ENCODE measurements around the gene TBCA. TPM values are rescaled to one million over a fixed set of nuclear protein-coding genes. Genes with fewer than 3 reads are reported as not detected.
"Not testable (repeated sequence)": the region's sequence is repeated elsewhere in the genome, so short reads cannot be mapped to it uniquely, and the experiment has no call there.

The TBCA gene
- total RNA-seq, 1 donor from 2014 or later: 106 TPM

DNA sequence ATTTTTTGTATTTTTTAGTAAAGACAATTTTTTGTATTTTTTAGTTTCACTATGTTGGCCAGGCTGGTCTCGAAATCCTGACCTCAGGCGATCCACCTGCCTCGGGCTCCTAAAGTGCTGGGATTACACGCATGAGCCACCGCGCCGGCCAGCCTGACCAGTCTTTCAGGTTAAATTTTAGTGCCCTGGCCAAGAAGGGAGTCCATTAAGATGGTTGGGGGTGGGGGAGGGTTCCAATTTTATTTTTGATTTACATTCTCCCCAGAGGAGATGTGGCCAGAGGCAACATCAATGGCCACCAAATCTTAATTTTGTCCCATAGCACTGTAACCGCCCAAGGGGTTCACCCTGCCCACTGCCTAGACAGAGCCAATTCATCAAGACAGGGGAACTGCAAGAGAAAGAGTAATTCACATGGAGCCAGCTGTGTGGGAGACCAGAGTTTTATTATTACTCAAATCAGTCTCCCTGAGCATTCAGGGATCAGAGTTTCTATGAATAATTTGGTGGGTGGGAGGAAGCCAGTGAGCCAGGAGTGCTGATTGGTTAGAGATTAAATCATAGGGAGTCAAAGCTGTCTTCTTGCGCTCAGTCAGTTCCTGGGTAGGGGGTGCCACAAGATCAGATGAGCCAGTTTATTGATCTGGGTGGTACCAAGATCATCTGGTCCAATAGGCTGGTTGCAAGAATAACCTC is 24.7 kb downstream of the TBCA start:
- H3K27ac ChIP-seq (ENCODE audit: low read depth, low read length): no peak overlapping the region
- H3K9me3 ChIP-seq (ENCODE audit: control insufficient read depth in 3 of 3, low read length in 3 of 3): no peaks in the 10 kb centered on the region
- H3K9ac ChIP-seq (ENCODE audit: low read depth in 1 of 3, low read length in 3 of 3): no peak overlapping the region
- no peak overlapping the region for H3K4me3 ChIP-seq (ENCODE audit: low read length in 3 of 3)
- H3K4me1 ChIP-seq (ENCODE audit: control insufficient read depth in 3 of 3, insufficient read depth in 3 of 3, low read length in 3 of 3): no peaks in the 10 kb centered on the region
- no peaks in the 10 kb centered on the region for H3K36me3 ChIP-seq (ENCODE audit: control insufficient read depth in 3 of 3, insufficient read depth in 3 of 3, low read length in 3 of 3)
- no peaks in the 10 kb centered on the region for H3K27me3 ChIP-seq (ENCODE audit: control insufficient read depth in 3 of 3, insufficient read depth in 3 of 3, low read length in 3 of 3)

DNA sequence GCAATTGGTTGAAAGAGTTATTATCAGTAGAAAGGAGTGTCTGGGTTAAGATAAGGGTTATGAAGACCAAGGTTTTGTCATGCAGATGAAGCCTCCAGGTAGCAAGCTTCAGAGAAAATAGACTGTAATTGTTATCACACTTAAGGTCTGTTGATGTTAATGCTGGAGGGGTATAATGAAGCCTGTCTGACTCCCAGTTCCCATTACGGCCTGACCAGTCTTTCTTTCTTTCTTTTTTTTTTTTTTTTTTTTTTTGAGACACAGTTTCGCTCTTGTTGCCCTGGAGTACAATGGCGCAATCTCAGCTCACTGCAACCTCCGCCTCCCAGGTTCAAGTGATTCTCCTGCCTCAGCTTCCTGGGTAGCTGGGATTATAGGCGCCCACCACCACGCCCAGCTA is 25.2 kb downstream of the TBCA start:
- H3K4me3 ChIP-seq (ENCODE audit: low read length in 3 of 3); H3K27me3 ChIP-seq (ENCODE audit: control insufficient read depth in 3 of 3, insufficient read depth in 3 of 3, low read length in 3 of 3); H3K27ac ChIP-seq (ENCODE audit: low read depth, low read length); H3K9ac ChIP-seq (ENCODE audit: low read depth in 1 of 3, low read length in 3 of 3); H3K9me3 ChIP-seq (ENCODE audit: control insufficient read depth in 3 of 3, low read length in 3 of 3); H3K4me1 ChIP-seq (ENCODE audit: control insufficient read depth in 3 of 3, insufficient read depth in 3 of 3, low read length in 3 of 3); H3K36me3 ChIP-seq (ENCODE audit: control insufficient read depth in 3 of 3, insufficient read depth in 3 of 3, low read length in 3 of 3): not testable (repeated sequence)

DNA sequence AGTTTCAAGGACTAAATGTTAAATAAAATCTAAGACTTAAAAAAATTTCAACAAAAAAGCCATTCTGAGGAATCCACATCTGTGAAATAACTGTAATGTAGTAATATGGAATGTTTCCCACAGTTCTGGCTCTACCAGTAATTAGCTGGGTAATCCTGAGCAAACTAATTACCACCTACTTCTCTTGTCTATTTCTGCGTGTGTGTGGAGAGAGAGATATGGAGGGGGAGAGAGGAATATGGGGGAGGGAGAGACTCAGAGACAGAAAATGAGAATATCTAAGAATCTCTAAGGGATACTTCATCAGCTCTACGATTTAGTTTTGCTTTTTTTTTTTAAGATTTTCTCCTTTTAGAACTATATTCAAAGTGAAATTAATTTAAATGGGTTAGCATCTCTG is 28.0 kb downstream of the TBCA start:
- no peak overlapping the region for H3K4me3 ChIP-seq (ENCODE audit: low read length in 3 of 3)
- no peak overlapping the region for H3K27ac ChIP-seq (ENCODE audit: low read depth, low read length)
- no peaks in the 10 kb centered on the region for H3K27me3 ChIP-seq (ENCODE audit: control insufficient read depth in 3 of 3, insufficient read depth in 3 of 3, low read length in 3 of 3)
- H3K9ac ChIP-seq (ENCODE audit: low read depth in 1 of 3, low read length in 3 of 3): no peak overlapping the region
- peaks cover 0 to 7% (median 2%) of the 10 kb centered on the region in 3 donors for H3K4me1 ChIP-seq (ENCODE audit: control insufficient read depth in 3 of 3, insufficient read depth in 3 of 3, low read length in 3 of 3)
- no peaks in the 10 kb centered on the region for H3K36me3 ChIP-seq (ENCODE audit: control insufficient read depth in 3 of 3, insufficient read depth in 3 of 3, low read length in 3 of 3)
- no peaks in the 10 kb centered on the region for H3K9me3 ChIP-seq (ENCODE audit: control insufficient read depth in 3 of 3, low read length in 3 of 3)

DNA sequence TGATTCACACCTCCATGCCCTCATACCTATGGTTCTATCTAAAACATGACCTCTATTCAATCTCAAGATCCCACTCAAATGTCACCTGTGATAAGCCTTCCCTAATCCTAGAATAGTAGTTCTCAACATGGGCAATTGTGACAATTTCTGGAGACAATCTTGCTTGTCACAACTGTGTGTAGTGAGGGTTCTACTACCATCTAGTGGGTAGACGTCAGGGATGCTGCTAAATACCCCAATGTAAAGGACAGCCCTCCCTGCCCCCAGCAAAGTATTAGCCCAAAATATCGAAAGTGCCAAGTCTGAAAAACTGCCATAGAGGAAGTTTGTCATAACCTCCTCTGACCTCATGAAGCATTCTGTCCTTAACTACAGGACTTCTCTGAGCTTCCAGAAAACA is 32.0 kb downstream of the TBCA start:
- Histone ChIP-seq H3K27ac (ENCODE audit: low read depth, low read length) (no peak overlapping the region), H3K4me3 (ENCODE audit: low read length in 3 of 3) (no peak overlapping the region), H3K9ac (ENCODE audit: low read depth in 1 of 3, low read length in 3 of 3) (no peak overlapping the region), H3K4me1 (ENCODE audit: control insufficient read depth in 3 of 3, insufficient read depth in 3 of 3, low read length in 3 of 3) (peaks cover 2 to 7% (median 3%) of the 10 kb centered on the region in 3 donors), H3K36me3 (ENCODE audit: control insufficient read depth in 3 of 3, insufficient read depth in 3 of 3, low read length in 3 of 3) (no peaks in the 10 kb centered on the region), H3K27me3 (ENCODE audit: control insufficient read depth in 3 of 3, insufficient read depth in 3 of 3, low read length in 3 of 3) (no peaks in the 10 kb centered on the region), H3K9me3 (ENCODE audit: control insufficient read depth in 3 of 3, low read length in 3 of 3) (no peaks in the 10 kb centered on the region)

DNA sequence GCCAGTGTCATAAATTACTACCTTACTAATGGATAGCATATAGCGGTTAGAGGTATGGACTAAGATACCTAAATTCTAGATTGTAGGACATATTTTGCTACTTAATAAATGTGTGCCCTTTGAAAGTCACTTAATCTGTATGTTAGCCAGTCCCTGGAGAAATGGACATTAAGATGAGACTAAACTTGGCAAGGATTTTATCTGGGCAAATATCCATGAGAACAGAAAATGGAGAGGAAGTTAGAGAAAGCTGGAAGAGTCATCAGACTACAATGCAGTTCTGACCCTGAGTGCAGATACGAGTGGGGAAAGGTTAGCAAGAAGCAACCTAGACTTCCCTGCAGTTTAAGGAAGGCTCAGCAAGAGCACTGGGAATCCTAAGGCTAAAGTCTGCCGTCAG is 33.0 kb downstream of the TBCA start:
- Histone ChIP-seq H3K4me1 (ENCODE audit: control insufficient read depth in 3 of 3, insufficient read depth in 3 of 3, low read length in 3 of 3) (peaks cover 4 to 9% (median 9%) of the 10 kb centered on the region in 3 donors), H3K4me3 (ENCODE audit: low read length in 3 of 3) (no peak overlapping the region), H3K9ac (ENCODE audit: low read depth in 1 of 3, low read length in 3 of 3) (no peak overlapping the region), H3K9me3 (ENCODE audit: control insufficient read depth in 3 of 3, low read length in 3 of 3) (no peaks in the 10 kb centered on the region), H3K27me3 (ENCODE audit: control insufficient read depth in 3 of 3, insufficient read depth in 3 of 3, low read length in 3 of 3) (no peaks in the 10 kb centered on the region), H3K27ac (ENCODE audit: low read depth, low read length) (no peak overlapping the region), H3K36me3 (ENCODE audit: control insufficient read depth in 3 of 3, insufficient read depth in 3 of 3, low read length in 3 of 3) (no peaks in the 10 kb centered on the region)

DNA sequence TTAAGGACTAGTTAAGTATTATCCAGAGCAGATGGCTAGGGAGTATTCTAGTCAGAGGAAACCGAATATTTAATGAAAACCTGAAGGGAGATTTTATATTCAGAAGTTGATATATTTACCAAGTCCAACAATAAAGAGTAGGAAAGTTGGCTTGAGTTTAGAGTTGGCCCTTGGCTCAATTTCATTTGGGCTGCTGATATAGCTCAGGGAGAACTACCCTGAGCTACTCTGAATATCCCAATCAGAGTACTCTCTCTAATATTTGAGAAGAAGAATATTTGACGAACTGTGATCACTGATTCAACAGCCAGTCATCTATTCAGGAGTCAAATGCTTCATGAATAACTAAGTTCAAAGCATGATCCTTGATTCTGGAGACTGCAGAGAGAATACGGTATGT is 34.5 kb downstream of the TBCA start:
- no peaks in the 10 kb centered on the region for H3K36me3 ChIP-seq (ENCODE audit: control insufficient read depth in 3 of 3, insufficient read depth in 3 of 3, low read length in 3 of 3)
- no peaks in the 10 kb centered on the region for H3K9me3 ChIP-seq (ENCODE audit: control insufficient read depth in 3 of 3, low read length in 3 of 3)
- H3K4me3 ChIP-seq (ENCODE audit: low read length in 3 of 3): no peak overlapping the region
- no peaks in the 10 kb centered on the region for H3K27me3 ChIP-seq (ENCODE audit: control insufficient read depth in 3 of 3, insufficient read depth in 3 of 3, low read length in 3 of 3)
- no peak overlapping the region for H3K9ac ChIP-seq (ENCODE audit: low read depth in 1 of 3, low read length in 3 of 3)
- no peak overlapping the region for H3K27ac ChIP-seq (ENCODE audit: low read depth, low read length)
- peaks cover 8 to 15% (median 13%) of the 10 kb centered on the region in 3 donors for H3K4me1 ChIP-seq (ENCODE audit: control insufficient read depth in 3 of 3, insufficient read depth in 3 of 3, low read length in 3 of 3)

DNA sequence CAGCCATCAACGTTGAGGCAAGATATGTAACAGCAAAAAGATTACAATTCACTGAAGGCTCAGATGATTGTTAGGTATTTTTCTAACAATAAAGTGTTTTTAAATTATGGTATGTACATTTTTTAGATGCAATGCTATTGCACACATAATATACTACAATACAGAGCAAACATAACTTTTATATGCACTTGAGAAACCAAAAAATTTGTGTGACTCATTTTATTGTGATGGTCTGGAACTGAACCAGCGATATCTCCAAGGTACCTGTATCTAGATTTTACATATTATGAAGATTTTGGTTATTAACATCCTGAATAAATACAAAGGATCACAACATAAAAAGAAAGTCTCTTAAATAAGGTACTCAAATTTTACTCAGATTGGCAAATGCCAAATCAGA is 41.3 kb downstream of the TBCA start:
- H3K9me3 ChIP-seq (ENCODE audit: control insufficient read depth in 3 of 3, low read length in 3 of 3): no peaks in the 10 kb centered on the region
- H3K4me3 ChIP-seq (ENCODE audit: low read length in 3 of 3): no peak overlapping the region
- H3K27ac ChIP-seq (ENCODE audit: low read depth, low read length): no peak overlapping the region
- no peaks in the 10 kb centered on the region for H3K36me3 ChIP-seq (ENCODE audit: control insufficient read depth in 3 of 3, insufficient read depth in 3 of 3, low read length in 3 of 3)
- no peak overlapping the region for H3K9ac ChIP-seq (ENCODE audit: low read depth in 1 of 3, low read length in 3 of 3)
- H3K27me3 ChIP-seq (ENCODE audit: control insufficient read depth in 3 of 3, insufficient read depth in 3 of 3, low read length in 3 of 3): no peaks in the 10 kb centered on the region
- H3K4me1 ChIP-seq (ENCODE audit: control insufficient read depth in 3 of 3, insufficient read depth in 3 of 3, low read length in 3 of 3): peaks cover 6 to 12% (median 7%) of the 10 kb centered on the region in 3 donors

DNA sequence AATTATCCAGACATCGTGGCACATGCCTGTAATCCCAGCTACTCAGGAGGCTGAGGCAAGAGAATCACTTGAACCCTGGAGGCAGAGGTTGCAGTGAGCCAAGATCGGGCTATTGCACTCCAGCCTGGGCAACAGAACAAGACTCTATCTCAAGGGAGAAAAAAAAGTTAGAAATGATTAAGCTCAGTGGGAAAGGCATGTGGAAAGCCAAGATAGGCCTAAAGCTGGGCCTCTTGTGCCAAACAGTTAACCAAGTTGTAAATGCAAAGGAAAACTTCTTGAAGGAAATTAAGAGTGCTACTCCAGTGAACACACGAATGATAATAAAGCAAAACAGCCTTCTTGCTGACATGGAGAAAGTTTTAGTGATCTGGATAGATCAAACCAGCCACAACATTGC is 43.0 kb downstream of the TBCA start:
- no peak overlapping the region for H3K9ac ChIP-seq (ENCODE audit: low read depth in 1 of 3, low read length in 3 of 3)
- no peak overlapping the region for H3K4me3 ChIP-seq (ENCODE audit: low read length in 3 of 3)
- no peaks in the 10 kb centered on the region for H3K9me3 ChIP-seq (ENCODE audit: control insufficient read depth in 3 of 3, low read length in 3 of 3)
- H3K36me3 ChIP-seq (ENCODE audit: control insufficient read depth in 3 of 3, insufficient read depth in 3 of 3, low read length in 3 of 3): no peaks in the 10 kb centered on the region
- no peaks in the 10 kb centered on the region for H3K27me3 ChIP-seq (ENCODE audit: control insufficient read depth in 3 of 3, insufficient read depth in 3 of 3, low read length in 3 of 3)
- no peak overlapping the region for H3K27ac ChIP-seq (ENCODE audit: low read depth, low read length)
- peaks cover 4 to 5% (median 4%) of the 10 kb centered on the region in 3 donors for H3K4me1 ChIP-seq (ENCODE audit: control insufficient read depth in 3 of 3, insufficient read depth in 3 of 3, low read length in 3 of 3)

DNA sequence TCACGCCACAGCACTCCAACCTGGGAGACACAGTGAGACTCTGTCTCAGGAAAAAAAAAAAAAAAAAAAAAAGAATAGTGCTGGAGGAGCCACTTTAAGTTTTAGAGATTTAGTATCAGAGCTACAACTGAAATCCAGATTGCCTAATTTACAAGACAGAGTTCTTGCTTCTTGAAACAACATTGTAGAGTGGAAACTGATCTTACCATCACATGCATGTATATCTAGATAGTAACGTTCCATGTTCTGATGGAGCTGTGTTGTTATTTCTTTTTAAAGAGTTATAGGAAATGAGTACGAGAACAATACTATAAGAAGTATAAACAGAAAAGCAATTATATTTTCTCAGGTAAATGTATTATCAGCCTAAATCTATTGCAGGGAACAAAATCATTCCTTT is 48.9 kb downstream of the TBCA start:
- Histone ChIP-seq H3K9ac (ENCODE audit: low read depth in 1 of 3, low read length in 3 of 3) (no peak overlapping the region), H3K27me3 (ENCODE audit: control insufficient read depth in 3 of 3, insufficient read depth in 3 of 3, low read length in 3 of 3) (no peaks in the 10 kb centered on the region), H3K36me3 (ENCODE audit: control insufficient read depth in 3 of 3, insufficient read depth in 3 of 3, low read length in 3 of 3) (no peaks in the 10 kb centered on the region), H3K9me3 (ENCODE audit: control insufficient read depth in 3 of 3, low read length in 3 of 3) (no peaks in the 10 kb centered on the region), H3K4me1 (ENCODE audit: control insufficient read depth in 3 of 3, insufficient read depth in 3 of 3, low read length in 3 of 3) (no peaks in the 10 kb centered on the region), H3K27ac (ENCODE audit: low read depth, low read length) (no peak overlapping the region), H3K4me3 (ENCODE audit: low read length in 3 of 3) (no peak overlapping the region)

DNA sequence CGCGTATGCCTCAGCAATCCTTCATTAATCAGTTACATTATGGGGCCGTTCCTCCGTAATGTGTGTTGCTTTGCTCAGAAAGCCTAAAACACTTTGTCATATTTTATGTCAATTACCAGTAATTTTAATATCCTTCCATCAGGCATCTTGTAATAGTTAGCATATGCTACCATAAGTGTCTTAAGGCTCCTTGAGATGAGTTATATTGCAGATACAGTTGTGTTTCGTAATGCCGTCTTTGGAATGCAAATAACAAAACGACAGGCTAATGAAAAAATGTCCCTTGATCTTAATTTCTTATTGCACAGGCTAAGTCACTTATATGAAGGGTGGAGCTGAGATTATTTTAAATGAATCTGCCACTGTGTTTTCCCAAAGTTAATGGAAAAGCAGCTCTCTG is 50.5 kb downstream of the TBCA start:
- Histone ChIP-seq H3K4me1 (ENCODE audit: control insufficient read depth in 3 of 3, insufficient read depth in 3 of 3, low read length in 3 of 3) (no peaks in the 10 kb centered on the region), H3K27me3 (ENCODE audit: control insufficient read depth in 3 of 3, insufficient read depth in 3 of 3, low read length in 3 of 3) (no peaks in the 10 kb centered on the region), H3K9ac (ENCODE audit: low read depth in 1 of 3, low read length in 3 of 3) (no peak overlapping the region), H3K9me3 (ENCODE audit: control insufficient read depth in 3 of 3, low read length in 3 of 3) (no peaks in the 10 kb centered on the region), H3K4me3 (ENCODE audit: low read length in 3 of 3) (no peak overlapping the region), H3K27ac (ENCODE audit: low read depth, low read length) (no peak overlapping the region), H3K36me3 (ENCODE audit: control insufficient read depth in 3 of 3, insufficient read depth in 3 of 3, low read length in 3 of 3) (no peaks in the 10 kb centered on the region)
